DOHH2 (cell line): ENCODE data around the gene GRID2.
A peak's percentile ranks its signal among the peaks of the same experiment; 100 is the strongest.

ENCODE experiments used
- H3F3A ChIP-seq: fragments of 200-600 bp; sonication (generic), shearing (Covaris generic); 2 replicates; pipeline ENCODE4 v1.6.0; 2016; ENCODE audit warnings: antibody characterized with exemption, mild to moderate bottlenecking; ENCODE audit not compliant: control insufficient read depth, insufficient read depth
- H3K27ac ChIP-seq: fragments of 200-600 bp; sonication (generic); 2 replicates; pipeline ENCODE4 v1.5.1; 2014; ENCODE audit warnings: low read depth, mild to moderate bottlenecking, low read length, moderate library complexity
- H3K27me3 ChIP-seq: fragments of 200-600 bp; sonication (generic); 2 replicates; pipeline ENCODE4 v1.6.1; 2014; ENCODE audit warnings: mild to moderate bottlenecking, low read length, mixed read lengths; ENCODE audit not compliant: control insufficient read depth
- H3K36me3 ChIP-seq: fragments of 200-600 bp; sonication (generic); 2 replicates; pipeline ENCODE4 v1.6.1; 2014; ENCODE audit warnings: mild to moderate bottlenecking, low read length, moderate library complexity, mixed read lengths; ENCODE audit not compliant: control insufficient read depth
- H3K4me1 ChIP-seq: fragments of 200-600 bp; sonication (generic); 2 replicates; pipeline ENCODE4 v1.6.1; 2014; ENCODE audit warnings: mild to moderate bottlenecking, low read length, mixed read lengths; ENCODE audit not compliant: control insufficient read depth
- H3K4me2 ChIP-seq: fragments of 200-600 bp; sonication (generic); 2 replicates; pipeline ENCODE4 v1.6.0; 2014; ENCODE audit warnings: mild to moderate bottlenecking, low read length, moderate library complexity
- H3K4me3 ChIP-seq: fragments of 200-600 bp; sonication (generic); 2 replicates; pipeline ENCODE4 v1.5.1; 2014; ENCODE audit warnings: mild to moderate bottlenecking, low read length, mixed read lengths
- H3K79me2 ChIP-seq: fragments of 200-600 bp; sonication (generic); 2 replicates; pipeline ENCODE4 v1.6.1; 2014; ENCODE audit warnings: mild to moderate bottlenecking, low read length, mixed read lengths; ENCODE audit not compliant: control insufficient read depth
- H3K9me2 ChIP-seq: fragments of 200-600 bp; sonication (generic); replicated peaks from 2 replicates; pipeline ENCODE4 v1.6.1; 2014; ENCODE audit warnings: mild to moderate bottlenecking, low read length, mixed read lengths; ENCODE audit not compliant: control insufficient read depth
- H3K9me3 ChIP-seq: fragments of 200-600 bp; sonication (generic); 2 replicates; pipeline ENCODE4 v1.6.1; 2014; ENCODE audit warnings: antibody characterized with exemption, low read length, mixed read lengths; ENCODE audit not compliant: control insufficient read depth, insufficient read depth
- H4K20me1 ChIP-seq: fragments of 200-600 bp; sonication (generic); 2 replicates; pipeline ENCODE4 v1.6.0; 2014; ENCODE audit warnings: low read depth, mild to moderate bottlenecking, antibody characterized with exemption, low read length, moderate library complexity; ENCODE audit not compliant: control insufficient read depth, insufficient read depth
- CTCF ChIP-seq: fragments of 200-600 bp; sonication (generic); IDR thresholded peaks from one replicate; pipeline ENCODE4 v1.5.1; 2014; ENCODE audit warnings: antibody characterized with exemption, mild to moderate bottlenecking, low read depth, low read length; ENCODE audit not compliant: poor library complexity, severe bottlenecking
- EZH2phosphoT487 ChIP-seq: fragments of 200-600 bp; sonication (generic); IDR thresholded peaks from 2 replicates; pipeline ENCODE4 v1.6.1; 2017; ENCODE audit warnings: borderline replicate concordance, mild to moderate bottlenecking, antibody characterized with exemption, low read length, moderate library complexity, mixed read lengths

Gene GRID2

GRCh38 chr4:93031431-93032098 lies 727.8 kb downstream of the GRID2 start:
- no peaks in the 10 kb centered on the region for H3K36me3 ChIP-seq
- peaks cover 3% of the 10 kb centered on the region; the same call in 1 of the 2 replicates for H3F3A ChIP-seq
- peak overlapping the region; percentile 8; the same call in 1 of the 2 replicates for H3K4me3 ChIP-seq
- peak overlapping the region; percentile 75 for H3K27ac ChIP-seq
- no peaks in the 10 kb centered on the region for H4K20me1 ChIP-seq
- H3K27me3 ChIP-seq: no peaks in the 10 kb centered on the region
- peaks cover 43% of the 10 kb centered on the region for H3K4me1 ChIP-seq
- no peaks in the 10 kb centered on the region for H3K79me2 ChIP-seq
- peak overlapping the region; percentile 57 for H3K4me2 ChIP-seq
- no peak for TF ChIP-seq CTCF
- TF ChIP-seq EZH2phosphoT487: no peak
- H3K9me3 ChIP-seq: no peaks in the 10 kb centered on the region; the same call in 1 of the 2 replicates
- no peaks in the 10 kb centered on the region for H3K9me2 ChIP-seq

- no peaks in the 10 kb centered on the region for H3K9me3 ChIP-seq
- H3F3A ChIP-seq: no peaks in the 10 kb centered on the region
These were observed 739.0 kb downstream of the GRID2 start for GRCh38 chr4:93042746-93043145.

GRCh38 chr4:93053140-93053539 lies 749.4 kb downstream of the GRID2 start:
- Histone ChIP-seq H3K4me3 (no peak overlapping the region), H3K9me3 (no peaks in the 10 kb centered on the region; the same call in 1 of the 2 replicates), H3K4me2 (no peak overlapping the region), H3K36me3 (no peaks in the 10 kb centered on the region), H3K27ac (no peak overlapping the region), H3F3A (no peaks in the 10 kb centered on the region), H3K27me3 (no peaks in the 10 kb centered on the region), H3K79me2 (no peaks in the 10 kb centered on the region), H4K20me1 (no peaks in the 10 kb centered on the region), H3K9me2 (no peaks in the 10 kb centered on the region), H3K4me1 (peaks cover 3% of the 10 kb centered on the region; the same call in 1 of the 2 replicates)
- TF ChIP-seq EZH2phosphoT487: no peak
- TF ChIP-seq CTCF: no peak

More at GRCh38 chr4:93042746-93043145, 739.0 kb downstream of the GRID2 start:
- Histone ChIP-seq H3K9me2 (no peaks in the 10 kb centered on the region), H3K4me3 (no peak overlapping the region), H3K79me2 (no peaks in the 10 kb centered on the region), H3K27ac (no peak overlapping the region), H3K27me3 (no peaks in the 10 kb centered on the region), H3K4me1 (no peaks in the 10 kb centered on the region), H3K36me3 (no peaks in the 10 kb centered on the region), H3K4me2 (no peak overlapping the region), H4K20me1 (no peaks in the 10 kb centered on the region)
- TF ChIP-seq EZH2phosphoT487: no peak
- TF ChIP-seq CTCF: no peak
